Measurements from ENCODE around the gene PRRX1. TPM values are rescaled to one million over a fixed set of nuclear protein-coding genes. Genes with fewer than 3 reads are reported as not detected.

The PRRX1 gene
- total and polyA plus RNA-seq, 12 donors, result 23.0 to 113 (median 97.7) TPM

GRCh38 chr1:170686291-170686690 is 22.4 kb downstream of the PRRX1 start:
- no peak for TF ChIP-seq CTCF (IDR thresholded peaks at IDR 0.05)
- peak overlapping the region in 3 of 10 donors; percentile 8 to 29 (median 18) for H3K27ac ChIP-seq
- H3K4me1 ChIP-seq, result peaks cover 0 to 62% (median 24%) of the 10 kb centered on the region in 9 donors
- intact Hi-C loops (cut with DNase I), result no loop called here
- 84 to 88% methylated on average over 8 of the region's 8 CpGs for WGBS, 2 donors
- H3K4me3 ChIP-seq, result no peak overlapping the region
- no peaks in the 10 kb centered on the region for H3K27me3 ChIP-seq
- no peak for ATAC-seq
- H3K36me3 ChIP-seq, result no peaks in the 10 kb centered on the region
- DNase-seq, result no peak
- H3K9me3 ChIP-seq, result no peaks in the 10 kb centered on the region

GRCh38 chr1:170687621-170688020 is 23.7 kb downstream of the PRRX1 start:
- no peak overlapping the region for H3K4me3 ChIP-seq
- no peak for ATAC-seq
- H3K27ac ChIP-seq, result peak overlapping the region in 2 of 10 donors; percentile 1 to 22
- no peaks in the 10 kb centered on the region for H3K27me3 ChIP-seq
- no peaks in the 10 kb centered on the region for H3K9me3 ChIP-seq
- no peak for TF ChIP-seq CTCF (IDR thresholded peaks at IDR 0.05)
- intact Hi-C loops (cut with DNase I), result no loop called here
- no peaks in the 10 kb centered on the region for H3K36me3 ChIP-seq
- H3K4me1 ChIP-seq, result peaks cover 0 to 63% (median 29%) of the 10 kb centered on the region in 9 donors
- DNase-seq, result no peak
- WGBS, 2 donors, result 75 to 80% methylated on average over 4 of the region's 4 CpGs

- no peak overlapping the region for H3K4me3 ChIP-seq
- H3K27me3 ChIP-seq, result no peaks in the 10 kb centered on the region
- DNase-seq (no peak), ATAC-seq (no peak)
- H3K27ac ChIP-seq, result peak overlapping the region in 1 of 10 donors; percentile 81
- H3K36me3 ChIP-seq, result no peaks in the 10 kb centered on the region
- H3K4me1 ChIP-seq, result peaks cover 4 to 88% (median 54%) of the 10 kb centered on the region in 9 donors
- intact Hi-C loops (cut with DNase I), result loop anchor here in 1 of 10 donors (5.0 kb wide), 1 partner anchor 41 kb away; no protein-coding TSS in a partner anchor
- TF ChIP-seq CTCF (IDR thresholded peaks at IDR 0.05), result no peak
- H3K9me3 ChIP-seq, result no peaks in the 10 kb centered on the region
Measured at GRCh38 chr1:170691258-170691657, 27.3 kb downstream of the PRRX1 start.

GRCh38 chr1:170692866-170693575 is 29.1 kb downstream of the PRRX1 start:
- Histone ChIP-seq H3K4me1 (peaks cover 7 to 83% (median 70%) of the 10 kb centered on the region in 9 donors), H3K27me3 (no peaks in the 10 kb centered on the region), H3K4me3 (no peak overlapping the region), H3K9me3 (no peaks in the 10 kb centered on the region), H3K36me3 (no peaks in the 10 kb centered on the region), H3K27ac (peak overlapping the region in 9 of 10 donors; percentile 26 to 81 (median 42))
- intact Hi-C loops (cut with DNase I), result loop anchor here in 1 of 10 donors (5.0 kb wide), 1 partner anchor 39 kb away; no protein-coding TSS in a partner anchor
- WGBS, 2 donors, result 14 to 28% methylated on average over 2 of the region's 2 CpGs
- peak; percentile 49 to 91 (median 71) for ATAC-seq
- TF ChIP-seq CTCF (IDR thresholded peaks at IDR 0.05), result no peak
- no peak for DNase-seq

All from heart right ventricle (tissue), 16 donors.